HEK293 (cell line): ENCODE measurements around the gene ZNF460.

Experiments
- AEBP2 ChIP-seq: fragments of 450-650 bp; formaldehyde crosslinking; IDR thresholded peaks from 2 replicates; pipeline ENCODE4 v1.5.1; 2016; ENCODE audit warnings: missing biosample characterization, missing genetic modification characterization, borderline replicate concordance
- EGR2 ChIP-seq: fragments of 450-650 bp; formaldehyde crosslinking; IDR thresholded peaks from 2 replicates; pipeline ENCODE4 v1.5.1; 2016; ENCODE audit warnings: low read depth, missing biosample characterization, missing genetic modification characterization
- GLIS1 ChIP-seq: fragments of 450-650 bp; formaldehyde crosslinking; IDR thresholded peaks from 2 replicates; pipeline ENCODE4 v1.5.1; 2016; ENCODE audit warnings: missing biosample characterization, missing genetic modification characterization
- HIC1 ChIP-seq: fragments of 450-650 bp; formaldehyde crosslinking; IDR thresholded peaks from 2 replicates; pipeline ENCODE4 v1.5.1; 2016; ENCODE audit warnings: missing biosample characterization, missing genetic modification characterization
- INSM2 ChIP-seq: fragments of 450-650 bp; formaldehyde crosslinking; IDR thresholded peaks from 2 replicates; pipeline ENCODE4 v1.5.1; 2016; ENCODE audit warnings: missing biosample characterization, missing genetic modification characterization
- KLF8 ChIP-seq: fragments of 450-650 bp; formaldehyde crosslinking; IDR thresholded peaks from 2 replicates; pipeline ENCODE4 v1.5.1; 2016; ENCODE audit warnings: missing biosample characterization, missing genetic modification characterization
- MZF1 ChIP-seq: fragments of 450-650 bp; formaldehyde crosslinking; IDR thresholded peaks from 2 replicates; pipeline ENCODE4 v1.5.1; 2017; ENCODE audit warnings: missing biosample characterization, missing genetic modification characterization, borderline replicate concordance
- OSR2 ChIP-seq: fragments of 450-650 bp; formaldehyde crosslinking; IDR thresholded peaks from 2 replicates; pipeline ENCODE4 v1.5.1; 2016; ENCODE audit warnings: missing biosample characterization, missing genetic modification characterization
- YY1 ChIP-seq: fragments of 450-650 bp; formaldehyde crosslinking; IDR thresholded peaks from 2 replicates; pipeline ENCODE4 v1.5.1; 2018; ENCODE audit warnings: missing biosample characterization, missing genetic modification characterization
- ZBTB17 ChIP-seq: fragments of 450-650 bp; formaldehyde crosslinking; IDR thresholded peaks from 2 replicates; pipeline ENCODE4 v1.5.1; 2016; ENCODE audit warnings: missing biosample characterization, missing genetic modification characterization
- ZBTB48 ChIP-seq: fragments of 450-650 bp; formaldehyde crosslinking; IDR thresholded peaks from 2 replicates; pipeline ENCODE4 v1.5.1; 2016; ENCODE audit warnings: missing biosample characterization, missing genetic modification characterization
- ZFP41 ChIP-seq: fragments of 450-650 bp; formaldehyde crosslinking; IDR thresholded peaks from 2 replicates; pipeline ENCODE4 v1.5.1; 2016; ENCODE audit warnings: missing biosample characterization, missing genetic modification characterization, borderline replicate concordance
- ZFP69B ChIP-seq: fragments of 450-650 bp; formaldehyde crosslinking; IDR thresholded peaks from 2 replicates; pipeline ENCODE4 v1.5.1; 2016; ENCODE audit warnings: missing biosample characterization, missing genetic modification characterization
- ZNF121 ChIP-seq: fragments of 450-650 bp; formaldehyde crosslinking; IDR thresholded peaks from 2 replicates; pipeline ENCODE4 v1.5.1; 2016; ENCODE audit warnings: missing biosample characterization, missing genetic modification characterization
- ZNF157 ChIP-seq: fragments of 450-650 bp; formaldehyde crosslinking; IDR thresholded peaks from 2 replicates; pipeline ENCODE4 v1.5.1; 2016; ENCODE audit warnings: missing biosample characterization, missing genetic modification characterization
- ZNF175 ChIP-seq: fragments of 450-650 bp; formaldehyde crosslinking; IDR thresholded peaks from 2 replicates; pipeline ENCODE4 v1.5.1; 2016; ENCODE audit warnings: missing biosample characterization, missing genetic modification characterization
- ZNF19 ChIP-seq: fragments of 450-650 bp; formaldehyde crosslinking; IDR thresholded peaks from 2 replicates; pipeline ENCODE4; 2016; ENCODE audit warnings: missing biosample characterization, missing genetic modification characterization, low read depth
- ZNF211 ChIP-seq: fragments of 450-650 bp; formaldehyde crosslinking; IDR thresholded peaks from 2 replicates; pipeline ENCODE4 v1.5.1; 2016; ENCODE audit warnings: low read depth, missing biosample characterization, missing genetic modification characterization
- ZNF311 ChIP-seq: fragments of 450-650 bp; formaldehyde crosslinking; IDR thresholded peaks from 2 replicates; pipeline ENCODE4 v1.5.1; 2017; ENCODE audit warnings: missing biosample characterization, missing genetic modification characterization, borderline replicate concordance
- ZNF350 ChIP-seq: fragments of 450-650 bp; formaldehyde crosslinking; IDR thresholded peaks from 2 replicates; pipeline ENCODE4 v1.5.0; 2017; ENCODE audit warnings: missing biosample characterization, mild to moderate bottlenecking, missing genetic modification characterization
- ZNF37A ChIP-seq: fragments of 450-650 bp; IDR thresholded peaks from 2 replicates; pipeline ENCODE4 v1.5.1; 2018; ENCODE audit warnings: missing biosample characterization, missing genetic modification characterization
- ZNF423 ChIP-seq: fragments of 450-650 bp; formaldehyde crosslinking; IDR thresholded peaks from 2 replicates; pipeline ENCODE4 v1.5.1; 2016; ENCODE audit warnings: missing biosample characterization, missing genetic modification characterization
- ZNF48 ChIP-seq: fragments of 450-650 bp; formaldehyde crosslinking; IDR thresholded peaks from 2 replicates; pipeline ENCODE4 v1.5.1; 2016; ENCODE audit warnings: missing biosample characterization, missing genetic modification characterization
- ZNF514 ChIP-seq: fragments of 450-650 bp; formaldehyde crosslinking; IDR thresholded peaks from 2 replicates; pipeline ENCODE4 v1.5.1; 2016; ENCODE audit warnings: missing biosample characterization, missing genetic modification characterization
- ZNF544 ChIP-seq: fragments of 450-650 bp; formaldehyde crosslinking; IDR thresholded peaks from 2 replicates; pipeline ENCODE4 v1.5.0; 2017; ENCODE audit warnings: missing biosample characterization, missing genetic modification characterization
- ZNF558 ChIP-seq: fragments of 450-650 bp; formaldehyde crosslinking; IDR thresholded peaks from 2 replicates; pipeline ENCODE4 v1.5.1; 2016; ENCODE audit warnings: missing biosample characterization, missing genetic modification characterization
- ZNF660 ChIP-seq: fragments of 450-650 bp; IDR thresholded peaks from 2 replicates; pipeline ENCODE4 v1.5.1; 2018; ENCODE audit warnings: missing biosample characterization, mild to moderate bottlenecking, missing genetic modification characterization
- ZNF670 ChIP-seq: fragments of 450-650 bp; formaldehyde crosslinking; IDR thresholded peaks from 2 replicates; pipeline ENCODE4 v1.5.1; 2016; ENCODE audit warnings: missing biosample characterization, missing genetic modification characterization, low read depth
- ZSCAN18 ChIP-seq: fragments of 450-650 bp; formaldehyde crosslinking; IDR thresholded peaks from 2 replicates; pipeline ENCODE4 v1.5.1; 2016; ENCODE audit warnings: missing biosample characterization, missing genetic modification characterization
- ZSCAN23 ChIP-seq: fragments of 450-650 bp; formaldehyde crosslinking; IDR thresholded peaks from 2 replicates; pipeline ENCODE4 v1.5.1; 2016; ENCODE audit warnings: missing biosample characterization, missing genetic modification characterization
- ZXDB ChIP-seq: fragments of 450-650 bp; formaldehyde crosslinking; IDR thresholded peaks from 2 replicates; pipeline ENCODE4 v1.5.1; 2016; ENCODE audit warnings: missing biosample characterization, missing genetic modification characterization
- TF ChIP-seq, protein P1 (sequence below): fragments of 450-650 bp; formaldehyde crosslinking; IDR thresholded peaks from 2 replicates; pipeline ENCODE4 v1.5.1; 2016; ENCODE audit warnings: missing biosample characterization, missing genetic modification characterization
- TF ChIP-seq, protein P2 (sequence below): fragments of 450-650 bp; formaldehyde crosslinking; IDR thresholded peaks from 2 replicates; pipeline ENCODE4 v1.5.1; 2016; ENCODE audit warnings: missing biosample characterization, missing genetic modification characterization

The ZNF460 gene

DNA sequence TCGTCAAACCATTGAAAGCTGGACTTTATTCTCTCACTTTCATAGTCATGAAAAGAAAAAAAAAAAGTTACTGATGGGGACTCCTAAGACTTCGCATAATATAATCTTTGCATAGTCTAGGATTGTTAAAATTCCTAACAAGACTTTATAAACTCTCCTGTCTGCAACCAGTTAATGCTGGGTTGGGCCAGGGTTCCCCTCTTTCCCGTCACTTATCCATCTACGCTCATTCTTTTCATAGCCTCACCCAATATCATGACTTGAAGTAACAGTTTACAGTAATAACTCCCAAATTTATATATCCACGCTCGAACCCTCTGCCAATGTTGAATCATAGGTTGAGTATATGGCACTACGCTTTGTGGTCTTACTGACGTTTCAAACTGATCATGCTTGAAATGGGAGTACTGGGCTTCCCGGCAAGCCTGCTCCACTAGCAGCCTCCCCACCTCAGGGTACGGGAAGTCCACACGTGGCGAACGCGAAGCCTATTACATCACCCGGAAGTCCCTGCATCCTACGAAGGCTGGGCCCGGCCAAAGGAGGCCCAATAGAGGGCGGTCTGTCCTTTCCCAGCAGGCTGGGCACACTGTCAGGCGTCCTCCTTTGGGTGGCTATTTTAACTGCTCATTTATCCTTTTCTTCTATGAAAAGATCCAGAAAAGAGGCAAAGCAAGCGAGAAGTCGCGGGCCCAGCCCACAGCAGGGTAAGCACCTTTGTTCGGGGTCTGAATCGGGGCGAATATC lies 694 bp upstream of the ZNF460 start (continued):
- no peak for TF ChIP-seq INSM2 (tag by site-specific recombination)
- no peak for TF ChIP-seq AEBP2 (tag by site-specific recombination)
- TF ChIP-seq ZNF423: no peak
- TF ChIP-seq ZNF558 (tag by site-specific recombination): 0 out of 2 replicates have a peak, but pooled peaks have one; percentile 30
- no peak for TF ChIP-seq ZBTB48 (tag by site-specific recombination)
- no peak; the same call in none of the 2 replicates for TF ChIP-seq ZBTB17 (tag by site-specific recombination)
- TF ChIP-seq KLF8 (tag by site-specific recombination): no peak
- TF ChIP-seq ZNF157: no peak
- TF ChIP-seq ZNF211 (tag by site-specific recombination): no peak
- TF ChIP-seq ZNF37A (tag by site-specific recombination): no peak
- TF ChIP-seq ZFP41 (tag by site-specific recombination): no peak
- TF ChIP-seq ZSCAN18: no peak
- TF ChIP-seq GLIS1 (tag by site-specific recombination): 0 out of 2 replicates have a peak, but pooled peaks have one; percentile 17
- TF ChIP-seq ZNF670 (tag by site-specific recombination): no peak
- no peak for TF ChIP-seq YY1
- TF ChIP-seq, protein P1, sequence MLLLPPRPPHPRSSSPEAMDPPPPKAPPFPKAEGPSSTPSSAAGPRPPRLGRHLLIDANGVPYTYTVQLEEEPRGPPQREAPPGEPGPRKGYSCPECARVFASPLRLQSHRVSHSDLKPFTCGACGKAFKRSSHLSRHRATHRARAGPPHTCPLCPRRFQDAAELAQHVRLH (tag by site-specific recombination): no peak; the same call in 1 of the 2 replicates
- TF ChIP-seq, protein P2, sequence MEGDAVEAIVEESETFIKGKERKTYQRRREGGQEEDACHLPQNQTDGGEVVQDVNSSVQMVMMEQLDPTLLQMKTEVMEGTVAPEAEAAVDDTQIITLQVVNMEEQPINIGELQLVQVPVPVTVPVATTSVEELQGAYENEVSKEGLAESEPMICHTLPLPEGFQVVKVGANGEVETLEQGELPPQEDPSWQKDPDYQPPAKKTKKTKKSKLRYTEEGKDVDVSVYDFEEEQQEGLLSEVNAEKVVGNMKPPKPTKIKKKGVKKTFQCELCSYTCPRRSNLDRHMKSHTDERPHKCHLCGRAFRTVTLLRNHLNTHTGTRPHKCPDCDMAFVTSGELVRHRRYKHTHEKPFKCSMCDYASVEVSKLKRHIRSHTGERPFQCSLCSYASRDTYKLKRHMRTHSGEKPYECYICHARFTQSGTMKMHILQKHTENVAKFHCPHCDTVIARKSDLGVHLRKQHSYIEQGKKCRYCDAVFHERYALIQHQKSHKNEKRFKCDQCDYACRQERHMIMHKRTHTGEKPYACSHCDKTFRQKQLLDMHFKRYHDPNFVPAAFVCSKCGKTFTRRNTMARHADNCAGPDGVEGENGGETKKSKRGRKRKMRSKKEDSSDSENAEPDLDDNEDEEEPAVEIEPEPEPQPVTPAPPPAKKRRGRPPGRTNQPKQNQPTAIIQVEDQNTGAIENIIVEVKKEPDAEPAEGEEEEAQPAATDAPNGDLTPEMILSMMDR (tag by site-specific recombination): peak; percentile 93
- no peak for TF ChIP-seq HIC1 (tag by site-specific recombination)
- no peak for TF ChIP-seq MZF1 (tag by site-specific recombination)
- TF ChIP-seq ZNF311 (tag by site-specific recombination): no peak
- no peak for TF ChIP-seq OSR2 (tag by site-specific recombination)
- no peak for TF ChIP-seq EGR2 (tag by site-specific recombination)
- no peak for TF ChIP-seq ZNF175 (tag by site-specific recombination)
- peak; percentile 85; the same call in 1 of the 2 replicates for TF ChIP-seq ZNF660
- TF ChIP-seq ZSCAN23 (tag by site-specific recombination): no peak
- no peak for TF ChIP-seq ZNF514 (tag by site-specific recombination)
- TF ChIP-seq ZNF48 (tag by site-specific recombination): no peak
- no peak for TF ChIP-seq ZNF544 (tag by site-specific recombination)
- TF ChIP-seq ZFP69B (tag by site-specific recombination): peak; percentile 69
- TF ChIP-seq ZNF350 (tag by site-specific recombination): no peak
- no peak for TF ChIP-seq ZNF19
- TF ChIP-seq ZNF121 (tag by site-specific recombination): no peak
- TF ChIP-seq ZXDB (tag by site-specific recombination): peak; percentile 60
